Memory B cell (primary cell): ENCODE measurements around the gene HIVEP3.
A peak's percentile ranks its signal among the peaks of the same experiment; 100 is the strongest.

Experiments
- ATAC-seq: fragments of 150-1000 bp; cut with Tn5 transposase; 2 replicates; pipeline ENCODE4 v1.10.0; 2021; ENCODE audit warnings: low read depth, mild to moderate bottlenecking, moderate library complexity
- DNase-seq, 2 donors: peaks; one replicate each; pipeline ENCODE4 v3.0.0; 2022; ENCODE audit warnings: low spot score in 2 of 2
- H3K27ac Mint-ChIP-seq: one replicate; pipeline ENCODE4 v1.8.0; 2022; ENCODE audit warnings: mild to moderate bottlenecking, moderate library complexity, mixed read lengths
- H3K27me3 Mint-ChIP-seq: one replicate; pipeline ENCODE4 v1.8.0; 2022; ENCODE audit warnings: mixed read lengths
- H3K36me3 Mint-ChIP-seq: one replicate; pipeline ENCODE4 v1.8.0; 2022; ENCODE audit warnings: mild to moderate bottlenecking, mixed read lengths
- H3K4me1 Mint-ChIP-seq: one replicate; pipeline ENCODE4 v1.8.0; 2022; ENCODE audit warnings: mixed read lengths
- H3K4me3 Mint-ChIP-seq: one replicate; pipeline ENCODE4 v1.8.0; 2022; ENCODE audit warnings: mild to moderate bottlenecking, moderate library complexity, mixed read lengths
- H3K9me3 Mint-ChIP-seq: one replicate; pipeline ENCODE4 v1.8.0; 2022; ENCODE audit warnings: mixed read lengths

Gene HIVEP3

DNA sequence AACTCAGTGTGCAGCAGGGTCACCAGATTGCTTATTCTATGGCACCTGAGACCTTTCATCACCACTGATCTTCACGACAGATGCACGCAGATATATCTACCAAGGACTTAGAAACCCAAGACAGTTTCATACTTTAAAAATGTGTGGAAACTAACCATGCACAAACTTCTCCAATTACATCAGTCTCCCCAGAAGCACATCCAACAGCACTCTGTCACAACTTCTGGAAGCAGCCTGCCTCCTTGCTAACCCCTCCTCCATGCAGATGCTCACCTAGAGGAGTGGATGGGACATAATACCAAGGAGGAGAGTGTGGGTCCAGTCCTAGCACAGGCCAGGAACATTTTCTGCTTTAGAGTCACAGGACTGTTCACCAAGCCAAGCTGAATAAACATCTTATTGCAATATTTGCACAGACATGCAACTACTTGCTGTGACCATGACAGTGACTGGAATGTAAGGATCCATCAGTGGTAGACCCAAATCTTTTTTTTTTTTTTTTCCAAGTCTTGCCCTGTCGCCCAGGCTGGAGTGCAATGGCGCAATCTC lies 69.4 kb downstream of the HIVEP3 start:
- DNase-seq (no peak), ATAC-seq (no peak)
- Mint-ChIP-seq H3K9me3 (peaks cover 2% of the 10 kb centered on the region), H3K4me3 (no peak overlapping the region), H3K27ac (no peak overlapping the region), H3K27me3 (no peaks in the 10 kb centered on the region), H3K36me3 (no peaks in the 10 kb centered on the region), H3K4me1 (peaks cover 6% of the 10 kb centered on the region)

DNA sequence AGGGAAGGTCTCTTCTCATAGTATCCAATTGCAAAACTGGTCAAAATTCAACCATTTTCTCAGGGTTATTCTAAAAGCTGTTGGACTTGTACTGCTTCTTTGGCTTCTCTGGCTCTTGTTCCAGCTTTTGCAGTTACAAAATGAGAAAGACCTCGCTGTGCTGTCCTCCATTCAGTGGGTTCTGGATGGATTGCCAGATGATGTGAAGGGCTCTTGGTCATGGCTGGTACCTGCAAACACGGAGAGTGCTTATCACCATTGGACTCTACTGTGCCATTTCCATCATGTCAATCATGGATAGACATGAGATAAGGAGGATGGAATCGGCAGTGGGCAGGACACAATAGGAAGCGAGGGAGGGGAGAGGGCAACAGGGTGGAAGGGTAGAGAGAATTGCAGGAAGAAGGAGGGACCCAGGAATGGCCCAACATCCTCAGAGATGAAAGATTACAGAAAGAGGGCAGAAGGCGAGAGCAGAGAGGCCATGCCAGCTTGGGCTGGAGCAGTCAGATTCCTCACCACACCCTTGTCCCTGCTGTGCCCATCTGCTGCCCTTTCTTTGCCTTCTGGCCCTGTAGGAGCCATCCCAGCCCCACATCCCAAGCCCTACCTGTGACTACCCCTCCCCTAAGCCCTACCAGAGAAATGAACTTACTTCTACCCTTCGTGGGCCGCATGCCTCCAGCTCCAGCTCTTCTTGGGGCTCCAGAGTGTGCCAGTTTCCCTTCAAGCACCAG lies 70.3 kb downstream of the HIVEP3 start:
- H3K9me3 Mint-ChIP-seq: peaks cover 2% of the 10 kb centered on the region
- H3K27ac Mint-ChIP-seq: no peak overlapping the region
- ATAC-seq (no peak), DNase-seq (no peak)
- no peaks in the 10 kb centered on the region for H3K36me3 Mint-ChIP-seq
- no peaks in the 10 kb centered on the region for H3K27me3 Mint-ChIP-seq
- H3K4me1 Mint-ChIP-seq: peaks cover 6% of the 10 kb centered on the region
- H3K4me3 Mint-ChIP-seq: no peak overlapping the region

DNA sequence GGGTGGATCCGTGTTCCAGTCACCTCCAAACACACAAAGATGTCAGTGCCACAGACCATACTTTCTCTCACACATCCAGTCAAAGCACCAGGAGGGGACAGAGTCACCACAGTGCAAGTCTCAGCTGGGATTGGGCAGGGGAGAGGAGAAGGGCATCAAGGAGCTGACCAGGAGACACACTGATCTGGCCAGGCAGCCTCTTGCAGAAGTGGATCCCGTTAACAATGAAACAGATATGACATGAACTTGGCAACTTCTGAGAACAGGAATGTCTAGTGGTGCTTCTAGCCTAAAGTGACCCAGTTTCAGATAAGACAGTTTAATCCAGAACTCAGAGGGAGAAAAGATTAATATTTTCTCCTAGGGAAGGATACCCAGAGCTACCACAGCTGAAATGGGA lies 71.0 kb downstream of the HIVEP3 start:
- ATAC-seq (no peak), DNase-seq (no peak)
- peaks cover 6% of the 10 kb centered on the region for H3K4me1 Mint-ChIP-seq
- no peaks in the 10 kb centered on the region for H3K27me3 Mint-ChIP-seq
- no peaks in the 10 kb centered on the region for H3K9me3 Mint-ChIP-seq
- H3K27ac Mint-ChIP-seq: no peak overlapping the region
- no peaks in the 10 kb centered on the region for H3K36me3 Mint-ChIP-seq
- H3K4me3 Mint-ChIP-seq: no peak overlapping the region

DNA sequence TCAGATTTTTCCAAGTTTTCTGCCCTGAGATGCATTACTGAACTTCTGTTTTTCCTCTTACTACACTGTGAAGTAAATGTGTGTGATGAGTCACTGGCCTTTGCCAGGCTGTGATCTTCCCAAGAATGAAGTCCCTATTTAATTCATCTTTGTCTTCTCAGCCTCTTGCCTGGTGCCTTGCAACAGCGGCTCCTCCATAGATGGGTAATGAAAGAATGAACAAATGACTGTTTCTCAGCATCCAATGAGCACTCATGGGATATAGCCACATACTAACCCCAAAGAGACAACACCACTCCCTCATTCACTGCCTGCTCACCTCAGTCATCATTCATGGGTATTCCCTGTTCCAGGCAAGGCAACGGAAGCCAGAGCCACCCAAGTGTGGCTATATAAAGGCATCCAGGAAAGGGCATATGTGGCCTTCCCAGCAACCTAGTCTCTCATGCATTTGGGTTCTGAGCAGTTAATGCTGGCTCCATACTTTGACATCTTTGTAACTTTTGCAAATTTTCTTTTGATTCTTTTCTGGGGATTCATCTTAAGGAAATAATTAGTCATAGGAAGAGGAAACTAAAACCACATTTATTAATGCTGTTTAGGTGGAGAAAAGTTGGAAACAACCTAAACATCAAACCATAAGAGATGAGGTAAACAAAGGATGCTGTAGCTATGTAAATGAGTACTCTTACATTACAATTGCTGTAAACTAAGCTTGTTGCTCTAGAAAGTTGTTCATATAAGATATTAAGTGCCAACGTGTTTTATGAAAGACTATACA lies 71.9 kb downstream of the HIVEP3 start:
- Mint-ChIP-seq H3K27me3 (no peaks in the 10 kb centered on the region), H3K27ac (no peak overlapping the region), H3K9me3 (no peaks in the 10 kb centered on the region), H3K4me3 (no peak overlapping the region), H3K4me1 (peaks cover 6% of the 10 kb centered on the region), H3K36me3 (no peaks in the 10 kb centered on the region)
- ATAC-seq: no peak
- no peak for DNase-seq

DNA sequence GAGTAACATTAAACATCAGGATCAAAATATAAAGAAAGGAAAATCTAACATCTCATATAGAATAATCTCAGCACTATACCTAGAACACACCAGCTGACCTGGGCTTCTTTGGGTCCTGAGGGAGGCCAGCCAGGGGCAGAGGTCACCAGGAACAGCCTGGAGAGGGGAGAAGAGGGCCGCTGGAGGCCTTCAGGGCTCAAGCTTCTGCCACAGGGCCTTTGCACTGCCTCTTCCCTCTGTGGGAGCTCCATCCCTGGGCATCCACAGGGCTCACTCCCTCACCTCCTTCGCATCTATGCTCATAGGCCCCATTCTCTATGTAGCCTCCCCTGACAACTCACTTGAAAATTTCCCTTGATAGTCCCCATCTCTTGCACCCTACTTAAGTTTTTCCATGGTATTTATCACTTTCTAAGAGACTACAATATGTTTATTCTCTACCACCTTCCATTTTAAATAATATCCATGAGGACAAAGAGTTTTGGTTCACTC lies 73.9 kb downstream of the HIVEP3 start:
- no peaks in the 10 kb centered on the region for H3K9me3 Mint-ChIP-seq
- H3K27me3 Mint-ChIP-seq: no peaks in the 10 kb centered on the region
- H3K4me3 Mint-ChIP-seq: no peak overlapping the region
- no peaks in the 10 kb centered on the region for H3K36me3 Mint-ChIP-seq
- H3K4me1 Mint-ChIP-seq: peaks cover 4% of the 10 kb centered on the region
- no peak overlapping the region for H3K27ac Mint-ChIP-seq
- no peak for ATAC-seq
- no peak for DNase-seq

DNA sequence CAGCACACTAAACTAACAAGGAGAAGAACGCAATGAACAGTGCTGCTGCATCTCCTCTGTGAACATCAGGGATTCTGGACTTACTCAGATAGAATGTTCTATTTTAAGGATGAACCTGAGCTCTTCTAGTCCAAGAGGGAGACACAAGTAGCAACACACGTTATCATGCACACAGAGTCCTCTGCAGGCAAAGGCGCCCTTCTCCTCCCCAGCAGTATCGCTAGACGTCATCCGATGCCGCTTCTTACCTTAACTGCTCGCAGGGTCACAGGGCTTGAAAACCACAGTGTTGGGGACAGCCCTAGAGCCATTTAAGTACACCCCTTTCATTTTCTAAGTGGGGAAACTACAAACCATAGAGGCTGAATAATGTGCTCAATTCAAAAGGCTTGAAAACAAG lies 74.5 kb downstream of the HIVEP3 start:
- no peak overlapping the region for H3K4me3 Mint-ChIP-seq
- no peaks in the 10 kb centered on the region for H3K36me3 Mint-ChIP-seq
- DNase-seq: no peak
- no peak for ATAC-seq
- peaks cover 4% of the 10 kb centered on the region for H3K4me1 Mint-ChIP-seq
- peak overlapping the region; percentile 43 for H3K27ac Mint-ChIP-seq
- no peaks in the 10 kb centered on the region for H3K9me3 Mint-ChIP-seq
- H3K27me3 Mint-ChIP-seq: no peaks in the 10 kb centered on the region

DNA sequence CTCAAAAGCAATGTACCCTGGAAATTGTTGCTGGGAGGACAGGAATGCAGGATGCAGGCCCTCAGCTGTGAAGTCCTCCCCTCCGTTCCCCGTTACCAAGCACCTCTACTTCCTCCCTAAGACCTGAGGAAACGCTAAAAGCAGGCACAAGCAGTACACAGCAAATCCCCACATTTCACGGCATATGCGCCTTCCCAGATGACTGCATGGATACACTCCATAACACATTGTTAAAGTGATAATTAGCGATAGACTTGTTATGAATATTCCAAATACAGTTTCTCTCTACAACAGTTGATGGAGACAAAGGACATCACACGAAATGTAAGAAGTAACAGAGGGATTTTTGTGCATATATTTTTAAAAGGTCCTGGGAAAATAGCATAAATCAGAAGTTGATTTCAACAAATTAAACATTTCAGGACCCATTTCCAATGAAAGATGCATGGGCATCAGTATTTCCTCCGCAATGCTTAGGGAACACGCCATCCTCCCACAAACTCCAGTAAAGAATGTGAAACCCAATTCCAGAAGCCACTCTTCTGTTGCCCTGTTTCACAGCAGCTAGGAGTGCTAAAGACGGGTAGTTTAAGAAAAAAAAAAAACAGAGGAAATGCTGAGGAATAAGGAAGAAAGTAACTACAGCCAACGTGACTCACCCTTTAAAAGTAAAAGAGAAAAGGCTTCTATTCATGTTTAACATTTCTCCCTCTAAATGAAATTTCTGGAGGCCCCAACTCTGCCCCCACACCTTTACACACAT lies 75.5 kb downstream of the HIVEP3 start:
- Mint-ChIP-seq H3K9me3 (no peaks in the 10 kb centered on the region), H3K4me3 (no peak overlapping the region), H3K27me3 (peaks cover 2% of the 10 kb centered on the region), H3K36me3 (no peaks in the 10 kb centered on the region), H3K4me1 (peaks cover 4% of the 10 kb centered on the region), H3K27ac (no peak overlapping the region)
- ATAC-seq (no peak), DNase-seq (no peak)

DNA sequence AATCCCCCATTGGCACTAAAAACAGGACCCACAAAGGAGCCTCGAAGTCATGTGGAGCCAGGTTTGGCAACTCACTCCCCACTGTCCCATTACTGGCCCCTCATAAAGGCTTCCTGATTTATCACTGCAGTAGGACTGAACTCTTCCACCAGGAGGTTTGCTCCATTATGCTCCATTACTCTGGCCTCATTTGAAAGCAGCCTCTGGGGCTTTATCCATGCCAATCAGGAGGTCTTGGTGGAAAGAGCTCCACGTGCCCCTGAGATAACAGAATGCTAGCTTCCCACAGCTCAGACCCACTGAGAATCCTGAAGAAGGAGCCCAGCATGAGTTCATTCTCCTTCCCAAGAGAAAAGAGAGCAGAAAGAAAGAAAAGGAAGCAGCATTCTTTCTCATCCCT lies 76.4 kb downstream of the HIVEP3 start:
- no peak for DNase-seq
- ATAC-seq: no peak
- Mint-ChIP-seq H3K4me1 (peaks cover 4% of the 10 kb centered on the region), H3K27me3 (peaks cover 2% of the 10 kb centered on the region), H3K27ac (no peak overlapping the region), H3K4me3 (no peak overlapping the region), H3K36me3 (no peaks in the 10 kb centered on the region), H3K9me3 (no peaks in the 10 kb centered on the region)

DNA sequence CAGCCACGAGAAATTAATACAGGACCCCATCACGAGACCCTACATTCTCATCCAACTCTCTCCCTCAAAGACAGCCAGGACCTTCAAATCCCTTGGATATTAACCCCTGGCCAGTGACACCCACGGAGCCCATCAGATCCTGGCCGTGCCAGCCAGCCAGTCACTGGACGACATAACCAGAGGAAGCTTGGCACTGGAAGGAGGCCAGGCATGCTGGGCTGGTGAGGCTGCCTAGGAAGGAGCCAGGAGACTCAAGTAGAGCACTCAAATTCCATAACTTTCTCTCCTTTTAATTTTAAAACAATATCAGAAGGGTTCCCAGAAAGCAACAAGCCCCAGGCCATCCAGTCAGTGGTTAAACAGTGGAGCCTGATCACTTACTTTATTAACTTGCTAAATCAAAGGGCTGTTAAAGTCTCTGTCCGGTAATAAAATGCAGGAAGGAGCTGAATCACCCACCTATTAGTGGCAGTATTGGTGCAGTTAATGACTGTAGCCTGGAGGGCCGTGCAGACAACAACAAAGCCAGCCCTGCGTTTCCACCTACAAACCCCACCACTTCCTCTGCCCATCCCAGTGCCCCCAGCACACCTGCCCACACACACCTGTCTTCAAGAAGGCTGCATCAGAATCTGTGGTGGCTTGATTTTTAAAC lies 78.0 kb downstream of the HIVEP3 start:
- Mint-ChIP-seq H3K4me3 (no peak overlapping the region), H3K9me3 (no peaks in the 10 kb centered on the region), H3K27me3 (peaks cover 2% of the 10 kb centered on the region), H3K27ac (no peak overlapping the region), H3K36me3 (no peaks in the 10 kb centered on the region), H3K4me1 (peaks cover 4% of the 10 kb centered on the region)
- DNase-seq (no peak), ATAC-seq (no peak)

DNA sequence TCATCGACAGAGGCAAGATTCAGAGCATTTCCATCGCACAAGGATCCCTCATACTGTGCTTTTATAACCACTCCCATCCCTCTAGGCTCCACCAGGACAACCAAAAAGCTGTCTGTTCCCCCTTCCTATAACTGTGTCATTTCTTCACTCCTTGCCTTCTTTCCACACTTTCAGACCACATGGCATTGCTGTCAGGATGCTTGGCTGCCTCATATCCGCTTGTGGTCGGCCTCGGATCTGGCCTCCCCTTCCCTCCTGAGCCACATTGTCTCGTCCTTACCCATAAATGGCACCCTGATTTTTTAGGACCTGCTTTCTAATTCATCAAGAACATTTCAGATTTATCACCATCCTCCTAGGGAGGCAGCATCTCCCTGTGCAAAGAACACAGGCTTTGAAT lies 80.5 kb downstream of the HIVEP3 start:
- no peak for ATAC-seq

DNA sequence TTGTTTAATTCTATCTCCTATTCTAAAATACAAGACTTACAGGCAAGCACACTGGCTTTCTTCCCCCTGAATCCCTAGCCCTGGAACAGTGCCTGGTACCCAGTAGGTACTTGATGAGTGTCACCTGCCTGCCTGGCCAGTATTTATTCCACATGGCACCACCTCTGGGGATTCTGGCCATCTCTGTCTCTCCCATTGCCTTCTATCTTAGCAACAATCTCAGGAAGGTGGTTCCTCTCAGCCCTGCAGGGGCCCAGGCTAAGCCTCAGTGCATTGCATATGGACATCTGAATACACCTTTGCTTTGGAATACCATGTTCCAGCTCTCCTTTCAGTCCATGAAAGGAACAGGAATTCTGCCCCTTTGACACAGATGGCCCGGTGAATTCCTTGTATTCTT lies 81.0 kb downstream of the HIVEP3 start:
- H3K36me3 Mint-ChIP-seq: no peaks in the 10 kb centered on the region
- H3K27ac Mint-ChIP-seq: no peak overlapping the region
- H3K9me3 Mint-ChIP-seq: no peaks in the 10 kb centered on the region
- H3K27me3 Mint-ChIP-seq: peaks cover 2% of the 10 kb centered on the region
- ATAC-seq: no peak
- peaks cover 4% of the 10 kb centered on the region for H3K4me1 Mint-ChIP-seq
- DNase-seq: no peak
- H3K4me3 Mint-ChIP-seq: no peak overlapping the region

More for the DNA sequence above, 80.5 kb downstream of the HIVEP3 start:
- H3K36me3 Mint-ChIP-seq: no peaks in the 10 kb centered on the region
- peaks cover 2% of the 10 kb centered on the region for H3K27me3 Mint-ChIP-seq
- H3K4me3 Mint-ChIP-seq: no peak overlapping the region
- no peak for DNase-seq
- no peak overlapping the region for H3K27ac Mint-ChIP-seq
- H3K9me3 Mint-ChIP-seq: no peaks in the 10 kb centered on the region
- peaks cover 4% of the 10 kb centered on the region for H3K4me1 Mint-ChIP-seq

DNA sequence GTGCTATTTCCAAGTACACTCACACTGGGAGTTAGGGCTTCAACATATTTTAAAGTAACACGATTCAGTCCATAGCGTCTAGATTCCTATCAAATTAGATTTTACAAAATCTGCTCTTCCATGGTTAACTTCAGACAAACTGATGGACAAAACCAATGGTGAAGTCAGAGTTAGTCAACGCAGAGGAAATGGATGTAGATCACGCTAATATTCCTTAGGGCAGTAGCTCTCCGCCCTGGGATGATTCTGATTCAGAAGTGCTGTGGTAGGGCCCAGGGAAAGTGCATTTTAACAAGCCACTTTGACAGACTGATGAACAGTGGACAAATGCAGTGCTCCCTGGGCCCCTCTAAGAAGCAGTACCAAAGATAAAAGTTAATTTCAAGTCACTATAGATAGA lies 83.2 kb downstream of the HIVEP3 start:
- DNase-seq: no peak
- no peak overlapping the region for H3K27ac Mint-ChIP-seq
- no peak overlapping the region for H3K4me3 Mint-ChIP-seq
- H3K4me1 Mint-ChIP-seq: no peaks in the 10 kb centered on the region
- no peaks in the 10 kb centered on the region for H3K9me3 Mint-ChIP-seq
- peaks cover 2% of the 10 kb centered on the region for H3K27me3 Mint-ChIP-seq
- ATAC-seq: no peak
- H3K36me3 Mint-ChIP-seq: no peaks in the 10 kb centered on the region

DNA sequence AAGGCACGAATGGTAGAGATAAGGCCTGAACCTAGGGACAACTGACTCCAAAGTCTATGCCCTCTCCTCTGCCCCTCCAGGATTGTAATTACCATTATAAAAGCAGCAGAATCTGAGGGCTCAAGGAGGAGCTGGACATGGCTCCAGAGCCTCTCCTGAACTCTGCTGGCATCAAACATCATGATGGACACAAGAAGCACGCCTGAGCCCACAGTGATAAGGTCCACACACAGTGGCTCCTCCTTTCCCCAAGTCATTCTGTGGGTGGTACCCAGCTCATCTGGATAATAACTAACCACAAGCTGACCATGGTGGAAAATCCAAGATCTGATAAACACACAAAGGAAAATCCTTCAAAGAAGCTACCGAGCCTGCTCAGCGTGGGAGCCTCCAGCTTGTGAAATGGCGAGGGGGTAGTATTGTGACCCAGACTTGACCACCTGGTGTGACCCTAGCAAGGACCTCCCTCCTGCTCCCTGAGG lies 85.2 kb downstream of the HIVEP3 start:
- H3K4me1 Mint-ChIP-seq: no peaks in the 10 kb centered on the region
- no peaks in the 10 kb centered on the region for H3K9me3 Mint-ChIP-seq
- peaks cover 2% of the 10 kb centered on the region for H3K27me3 Mint-ChIP-seq
- ATAC-seq (no peak), DNase-seq (no peak)
- H3K4me3 Mint-ChIP-seq: no peak overlapping the region
- H3K36me3 Mint-ChIP-seq: no peaks in the 10 kb centered on the region
- H3K27ac Mint-ChIP-seq: no peak overlapping the region
